ENCODE data around the gene LMO7. TPM values are rescaled to one million over a fixed set of nuclear protein-coding genes. Genes with fewer than 3 reads are reported as not detected.

LMO7 gene
- total RNA-seq, 1 experiment from 2014 or later, result 18.5 TPM

GRCh38 chr13:75855847-75856246 lies 219.7 kb downstream of the LMO7 start (continued):
- TF ChIP-seq HMGXB4 (CRISPR knock-in tag; IDR thresholded peaks at IDR 0.05) (no peak), USF2 (CRISPR knock-in tag; IDR thresholded peaks at IDR 0.05) (no peak), ATF2 (CRISPR knock-in tag; IDR thresholded peaks at IDR 0.05; ENCODE audit: borderline replicate concordance, low read depth) (no peak), OVOL2 (CRISPR knock-in tag; IDR thresholded peaks at IDR 0.05; ENCODE audit: borderline replicate concordance) (no peak), ZNF671 (CRISPR knock-in tag; IDR thresholded peaks at IDR 0.05) (no peak), ERG (CRISPR knock-in tag; IDR thresholded peaks at IDR 0.05) (no peak), AFF4 (CRISPR knock-in tag; IDR thresholded peaks at IDR 0.05; ENCODE audit: borderline replicate concordance) (no peak), MYBL2 (CRISPR knock-in tag; IDR thresholded peaks at IDR 0.05) (no peak)

GRCh38 chr13:75857291-75857690 lies 221.2 kb downstream of the LMO7 start:
- ChIA-PET CTCF (interaction anchor here (2.8 kb wide), 1 partner anchor 162 kb away, joined by 12 read pairs; no protein-coding TSS in a partner anchor), POLR2A (no interaction called here)
- Mint-ChIP-seq H3K36me3 (peaks cover 14% of the 10 kb centered on the region; the same call in 1 of the 2 replicates), H3K27me3 (ENCODE audit: low read depth) (no peaks in the 10 kb centered on the region), H3K9me3 (no peaks in the 10 kb centered on the region), H3K4me3 (no peak overlapping the region), H3K4me1 (peaks cover 8% of the 10 kb centered on the region; the same call in 1 of the 2 replicates), H3K27ac (no peak overlapping the region)
- DNase-seq (ENCODE audit: low spot score) (no peak), ATAC-seq (no peak)
- TF ChIP-seq PREB (CRISPR knock-in tag; IDR thresholded peaks at IDR 0.05; ENCODE audit: borderline replicate concordance) (no peak), ZNF425 (CRISPR knock-in tag; conservative IDR thresholded peaks at IDR 0.05) (no peak), E2F4 (CRISPR knock-in tag; IDR thresholded peaks at IDR 0.05; ENCODE audit: borderline replicate concordance, low read depth) (no peak), CDX4 (CRISPR knock-in tag; IDR thresholded peaks at IDR 0.05; ENCODE audit: borderline replicate concordance) (no peak), CREB1 (CRISPR knock-in tag; IDR thresholded peaks at IDR 0.05) (no peak), TEAD4 (CRISPR knock-in tag; IDR thresholded peaks at IDR 0.05) (no peak), CTCF (IDR thresholded peaks at IDR 0.05) (no peak), OVOL2 (CRISPR knock-in tag; IDR thresholded peaks at IDR 0.05; ENCODE audit: borderline replicate concordance) (no peak), FOXP1 (CRISPR knock-in tag; IDR thresholded peaks at IDR 0.05; ENCODE audit: borderline replicate concordance) (no peak), KAT7 (CRISPR knock-in tag; IDR thresholded peaks at IDR 0.05; ENCODE audit: borderline replicate concordance) (no peak), NR3C1 (CRISPR knock-in tag; conservative IDR thresholded peaks at IDR 0.05; ENCODE audit: low read depth) (no peak)

Measured in WTC11 (cell line).